Large intestine (tissue), 3 donors: ENCODE results near the gene MRPS7. TPM values are rescaled to one million over a fixed set of nuclear protein-coding genes. Genes with fewer than 3 reads are reported as not detected.

Source experiments
- DNase-seq, 2 donors: peaks; one replicate each; pipeline versions ENCODE4 v3.0.0 to v3.0.0-alpha.2; 2013
- H3K27ac ChIP-seq: one replicate; pipeline ENCODE4 v1.5.1; 2013; ENCODE audit warnings: low read length
- H3K27me3 ChIP-seq: 2 replicates; pipeline ENCODE4 v1.6.1; 2013; ENCODE audit warnings: low read length; ENCODE audit not compliant: control insufficient read depth, insufficient read depth
- H3K36me3 ChIP-seq: 2 replicates; pipeline ENCODE4 v1.6.1; 2013; ENCODE audit warnings: low read length; ENCODE audit not compliant: control insufficient read depth, insufficient read depth
- H3K4me1 ChIP-seq: one replicate; pipeline ENCODE4 v1.6.1; 2013; ENCODE audit warnings: low read length; ENCODE audit not compliant: control insufficient read depth, insufficient read depth
- H3K4me3 ChIP-seq: one replicate; pipeline ENCODE4 v1.5.1; 2013; ENCODE audit warnings: low read length
- H3K9me3 ChIP-seq: one replicate; pipeline ENCODE4 v1.6.1; 2013; ENCODE audit warnings: mild to moderate bottlenecking, low read depth, low read length, moderate library complexity; ENCODE audit not compliant: control insufficient read depth
- WGBS: methylation state at CpG from one replicate; pipeline ENCODE4 v1.1.5; 2013; ENCODE audit warnings: low lambda C conversion rate; ENCODE audit not compliant: insufficient coverage; 5-methylcytosine and 5-hydroxymethylcytosine counted together
- polyA plus RNA-seq: library from polyadenylated mRNA; unstranded; fragments of 120-200 nt; gene quantifications from one replicate; pipeline ENCODE4 v1.2.1, GENCODE V29; 2013

MRPS7 gene
- polyA plus RNA-seq, 1 donor: 59.3 TPM

DNA sequence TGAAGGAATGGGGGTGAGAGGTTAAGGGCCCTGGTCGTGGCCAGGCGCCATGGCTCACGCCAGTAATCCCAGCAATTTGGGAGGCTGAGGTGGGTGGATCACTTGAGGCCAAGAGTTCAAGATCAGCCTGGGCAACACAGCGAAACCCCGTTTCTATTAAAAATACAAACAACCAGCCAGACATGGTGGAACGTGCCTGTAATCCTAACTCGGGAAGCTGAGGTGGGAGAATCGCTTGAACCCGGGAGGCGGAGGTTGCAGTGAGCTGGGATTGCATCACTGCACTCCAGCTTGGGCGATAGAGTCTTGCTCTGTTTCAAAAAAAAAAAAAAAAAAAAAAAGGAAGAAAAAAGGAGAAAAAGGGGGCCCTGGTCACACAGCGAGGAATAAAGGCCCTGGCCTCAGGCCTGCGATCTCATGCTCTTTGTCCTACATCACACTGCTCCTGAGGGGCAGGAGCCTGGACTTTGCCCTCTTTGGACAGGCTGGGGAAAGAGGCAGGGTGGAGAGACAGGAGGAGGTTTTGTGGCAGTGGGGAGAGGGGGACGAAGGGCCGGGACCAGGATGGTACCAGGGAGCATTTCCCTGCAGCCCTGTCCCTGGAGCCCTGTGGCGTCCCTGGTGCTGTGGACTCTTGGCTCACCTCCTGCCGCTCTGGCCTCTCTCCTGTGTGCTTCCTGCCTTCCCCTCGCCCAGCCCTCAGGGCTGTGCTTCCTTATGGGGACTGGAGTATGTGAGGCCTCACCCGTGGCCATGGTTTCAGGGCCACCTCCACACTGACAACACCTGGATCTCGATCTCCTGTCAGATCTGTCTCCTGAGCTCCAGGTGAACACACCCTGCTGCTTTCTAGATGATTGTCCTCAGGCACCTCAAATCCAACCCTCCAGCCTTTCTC is 47.3 kb downstream of the MRPS7 start:
- Histone ChIP-seq H3K4me3 (no peak overlapping the region), H3K9me3 (no peaks in the 10 kb centered on the region), H3K27me3 (no peaks in the 10 kb centered on the region), H3K4me1 (peaks cover 22% of the 10 kb centered on the region), H3K27ac (peak overlapping the region; percentile 90), H3K36me3 (no peaks in the 10 kb centered on the region)
- no CpG with 5 or more reads among the region's 20 CpGs for WGBS
- peak; percentile 87 to 96 for DNase-seq

DNA sequence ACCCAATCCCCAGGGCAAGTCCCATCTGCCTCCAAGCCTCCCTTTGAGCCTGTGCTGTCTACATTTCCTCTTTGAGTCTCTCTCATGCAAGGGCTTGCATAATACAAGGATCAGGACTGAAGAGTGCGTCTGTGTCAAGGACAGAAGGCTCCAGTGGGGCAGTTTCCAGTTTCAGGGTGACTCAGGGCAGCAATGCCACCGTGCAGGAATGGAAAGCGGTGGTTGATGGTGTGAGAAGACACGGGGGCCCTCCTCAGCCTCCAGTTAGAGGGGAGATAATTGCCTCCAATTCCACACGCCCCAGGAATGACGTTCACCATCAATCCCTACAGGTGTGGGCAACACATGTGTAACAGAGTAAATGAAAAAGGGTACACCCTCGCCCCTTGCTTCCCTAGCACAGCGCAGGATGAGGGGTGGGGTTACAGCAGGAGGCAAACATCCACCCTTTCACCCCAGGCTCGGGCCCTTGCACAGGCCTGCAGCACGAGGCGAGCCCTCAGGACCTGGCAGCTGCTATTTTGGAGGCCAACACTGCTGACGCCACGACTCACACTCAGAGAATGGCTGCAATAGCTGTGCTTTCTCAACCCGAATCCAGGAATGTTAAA is 52.4 kb downstream of the MRPS7 start:
- H3K9me3 ChIP-seq: no peaks in the 10 kb centered on the region
- no peaks in the 10 kb centered on the region for H3K27me3 ChIP-seq
- H3K4me1 ChIP-seq: peaks cover 9% of the 10 kb centered on the region
- H3K36me3 ChIP-seq: peaks cover 18% of the 10 kb centered on the region
- WGBS: no CpG with 5 or more reads among the region's 14 CpGs
- H3K27ac ChIP-seq: no peak overlapping the region
- DNase-seq: no peak
- H3K4me3 ChIP-seq: no peak overlapping the region

DNA sequence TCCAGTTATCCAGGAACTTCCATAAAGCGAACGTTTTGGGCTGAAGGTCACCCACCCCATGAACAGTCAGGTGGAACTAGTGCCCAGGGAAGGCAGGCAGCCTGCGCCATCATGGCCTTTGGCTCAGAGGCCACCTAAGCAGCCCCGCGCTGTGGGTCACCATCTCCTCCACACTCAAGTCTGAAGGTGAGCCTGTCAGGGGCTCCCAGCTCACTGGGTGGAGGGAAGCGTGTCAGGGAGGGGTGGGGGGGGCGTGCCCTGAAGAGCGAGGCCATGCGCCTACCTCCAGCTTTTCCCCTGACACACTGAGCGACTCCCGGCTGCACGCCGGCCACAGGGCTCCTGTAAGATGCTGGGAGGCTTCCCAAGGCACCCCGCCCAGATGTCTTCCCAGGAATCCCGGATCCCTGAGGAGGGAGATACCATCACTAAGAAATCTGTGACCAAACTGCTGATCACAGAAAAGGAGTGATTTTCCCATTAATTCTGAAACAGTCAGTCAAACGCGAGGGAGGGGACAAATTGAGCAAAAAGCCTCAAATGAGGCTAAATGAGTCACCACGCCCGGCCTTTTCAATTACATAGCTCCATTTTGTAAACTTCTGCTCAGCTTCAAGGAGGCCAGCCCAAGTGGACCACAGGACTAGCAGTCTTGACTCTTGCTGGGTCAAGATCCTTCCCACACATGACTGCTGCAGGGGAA is 54.0 kb downstream of the MRPS7 start:
- Histone ChIP-seq H3K4me3 (no peak overlapping the region), H3K4me1 (no peaks in the 10 kb centered on the region), H3K27ac (no peak overlapping the region), H3K9me3 (no peaks in the 10 kb centered on the region), H3K27me3 (no peaks in the 10 kb centered on the region), H3K36me3 (peaks cover 31% of the 10 kb centered on the region)
- no CpG with 5 or more reads among the region's 19 CpGs for WGBS
- no peak for DNase-seq

Other genes with a start within 250 kb of the MRPS7 start
- 24.1 TPM for gene MRPL58, start 249.2 kb upstream of the MRPS7 start, polyA plus RNA-seq
- gene ATP5PD, start 214.9 kb upstream of the MRPS7 start, polyA plus RNA-seq: 321 TPM
- 16.1 TPM for gene KCTD2, start 214.7 kb upstream of the MRPS7 start, polyA plus RNA-seq
- gene SLC16A5, start 173.9 kb upstream of the MRPS7 start, polyA plus RNA-seq: 25.5 TPM
- 9.3 TPM for gene ARMC7, start 151.9 kb upstream of the MRPS7 start, polyA plus RNA-seq
- 52.2 TPM for gene NT5C, start 130.1 kb upstream of the MRPS7 start, polyA plus RNA-seq
- 93.1 TPM for gene JPT1, start 107.4 kb upstream of the MRPS7 start, polyA plus RNA-seq
- gene SUMO2, start 78.9 kb upstream of the MRPS7 start, polyA plus RNA-seq: 338 TPM
- 49.9 TPM for gene NUP85, start 56.2 kb upstream of the MRPS7 start, polyA plus RNA-seq
- 41.3 TPM for gene GGA3, start 273 bp upstream of the MRPS7 start, polyA plus RNA-seq
- gene MIF4GD, start 9.4 kb downstream of the MRPS7 start, polyA plus RNA-seq: 23.2 TPM
- 10.8 TPM for gene SLC25A19, start 27.6 kb downstream of the MRPS7 start, polyA plus RNA-seq
- gene GRB2, start 143.8 kb downstream of the MRPS7 start, polyA plus RNA-seq: 67.7 TPM
- gene TMEM94, start 194.8 kb downstream of the MRPS7 start, polyA plus RNA-seq: 56.7 TPM